GM19463 (cell line): ENCODE measurements around the gene FOXP1.

Experiments used
- ATAC-seq: cut with Tn5 transposase; IDR thresholded peaks from one replicate; pipeline ENCODE4 v1.9.1; 2021; ENCODE audit warnings: mild to moderate bottlenecking, moderate library complexity; ENCODE audit not compliant: unreplicated experiment

FOXP1 gene

DNA sequence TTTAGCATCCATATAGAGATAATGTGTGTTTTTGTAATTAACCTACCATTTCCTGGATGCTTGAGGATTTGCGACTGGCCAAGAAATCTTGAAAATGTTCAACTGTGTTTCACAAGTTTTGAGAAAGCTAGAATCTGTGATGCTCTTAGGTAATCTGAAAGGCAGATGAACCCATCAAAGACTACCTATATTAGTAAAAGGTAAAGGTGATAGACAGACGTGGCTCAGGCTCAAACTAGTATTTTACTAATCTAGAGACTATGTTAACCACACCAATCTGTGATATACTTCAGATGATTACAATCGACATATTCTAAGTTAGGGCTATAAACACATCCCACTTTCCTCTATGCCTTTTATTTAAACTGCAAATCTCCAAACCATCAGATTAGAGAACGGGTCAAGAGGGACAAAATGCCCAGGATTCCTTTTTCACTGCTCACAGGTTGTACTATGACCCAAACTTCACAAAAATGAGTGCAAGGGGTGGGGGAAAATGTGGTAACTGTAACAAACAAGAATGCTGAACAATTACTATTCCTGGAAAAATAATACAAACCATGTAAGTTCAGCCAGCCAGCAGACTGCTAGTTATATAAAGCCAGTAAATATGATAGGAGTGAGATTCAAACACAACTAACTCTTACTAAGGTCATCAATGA, 295.1 kb downstream of the FOXP1 start:
- no peak for ATAC-seq

DNA sequence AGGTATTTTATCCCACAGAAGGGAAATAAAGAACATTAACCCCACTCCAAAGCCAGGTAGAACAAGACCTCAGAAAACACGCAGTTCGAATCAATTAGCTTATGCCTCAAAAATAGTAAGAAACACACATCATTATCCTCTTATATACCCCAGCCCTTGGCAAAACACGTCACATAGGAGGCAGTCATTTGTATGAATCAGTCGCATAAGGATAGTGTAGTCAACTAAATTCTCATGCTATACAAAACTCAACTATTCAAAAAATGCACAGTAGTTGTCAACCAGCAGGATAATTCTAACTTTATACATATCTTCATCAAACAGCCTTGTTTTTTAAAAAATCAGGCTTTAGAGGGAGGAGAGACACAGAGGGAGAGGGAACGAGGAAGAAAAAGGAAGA, 298.4 kb downstream of the FOXP1 start:
- no peak for ATAC-seq

GRCh38 chr3:71282976-71283375, 300.6 kb downstream of the FOXP1 start:
- no peak for ATAC-seq

GRCh38 chr3:71281280-71281679, 302.2 kb downstream of the FOXP1 start:
- no peak for ATAC-seq

GRCh38 chr3:71277341-71277740, 306.2 kb downstream of the FOXP1 start:
- ATAC-seq: no peak

- no peak for ATAC-seq
Measured at GRCh38 chr3:71276531-71276930, 307.0 kb downstream of the FOXP1 start.

GRCh38 chr3:71273453-71273852, 310.1 kb downstream of the FOXP1 start:
- ATAC-seq: no peak

DNA sequence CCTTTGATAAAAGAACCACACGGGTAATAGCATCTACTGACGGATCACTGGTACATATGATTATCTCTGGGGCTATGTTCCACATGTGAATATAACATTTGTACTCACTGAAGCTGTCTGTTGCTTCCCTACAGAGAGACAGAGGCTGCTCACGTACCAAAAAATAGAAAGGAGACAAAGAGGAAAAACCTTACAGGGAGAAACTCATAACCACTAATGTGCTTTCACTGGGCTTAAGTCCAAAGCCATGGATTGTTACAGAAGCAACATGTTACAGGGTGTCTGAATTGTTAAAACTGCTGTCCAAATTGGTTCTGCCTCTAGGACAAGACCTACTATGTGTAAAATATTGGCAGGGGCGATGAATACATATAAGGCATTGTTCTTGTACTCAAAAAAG, 311.9 kb downstream of the FOXP1 start:
- no peak for ATAC-seq

- no peak for ATAC-seq
Measured at GRCh38 chr3:71269906-71270305, 313.6 kb downstream of the FOXP1 start.

DNA sequence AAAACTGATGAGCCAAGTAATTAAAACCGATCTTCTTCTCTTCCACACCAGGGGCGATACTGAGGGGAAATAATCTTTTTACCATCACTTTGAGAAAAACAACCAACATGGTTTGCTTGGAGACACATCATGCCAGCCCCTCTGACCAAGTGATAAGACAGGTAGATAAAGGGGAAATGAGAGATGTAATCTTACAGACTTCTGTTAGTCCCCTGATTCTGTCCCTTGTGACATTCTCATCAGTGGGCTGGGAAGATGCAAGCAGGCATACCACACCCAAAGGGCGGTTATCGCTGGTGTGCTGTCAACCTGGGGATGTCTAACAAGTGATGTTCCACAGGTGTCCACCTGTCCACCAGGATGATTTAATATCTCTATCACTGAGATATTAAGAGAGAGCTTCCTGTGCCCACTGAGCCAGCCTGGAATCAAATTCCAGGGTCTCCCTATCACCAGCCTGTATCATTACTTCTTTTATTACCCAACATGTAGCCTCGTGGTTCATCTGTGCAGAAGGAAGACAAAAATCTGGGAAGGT, 315.0 kb downstream of the FOXP1 start:
- no peak for ATAC-seq

- ATAC-seq: no peak
Measured at GRCh38 chr3:71266875-71267274, 316.7 kb downstream of the FOXP1 start.

DNA sequence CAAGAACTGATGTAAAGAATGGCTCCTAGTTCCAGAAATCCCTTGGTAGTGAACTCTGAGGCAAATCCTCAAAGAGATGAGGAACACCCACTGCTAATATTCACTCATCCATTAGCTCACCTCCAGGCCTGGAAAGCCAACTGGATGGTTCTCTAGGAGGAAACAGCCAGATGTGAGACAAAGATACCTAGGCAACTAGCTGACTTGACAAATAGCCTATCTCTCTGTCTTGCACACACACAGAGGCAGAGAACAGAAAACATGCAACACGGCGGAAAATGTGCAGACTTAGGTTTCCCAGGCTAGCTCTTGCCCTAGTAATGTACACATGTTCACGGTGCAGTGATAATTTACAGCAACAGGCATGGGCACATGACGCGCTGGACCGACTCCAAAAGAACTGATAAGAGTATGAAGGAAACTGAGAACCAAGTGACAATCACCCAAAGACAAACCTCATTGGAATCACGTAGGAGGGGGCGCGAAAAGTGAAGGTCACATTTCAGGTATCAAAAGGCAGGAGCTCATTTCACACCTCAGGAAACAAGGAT, 318.1 kb downstream of the FOXP1 start:
- no peak for ATAC-seq

DNA sequence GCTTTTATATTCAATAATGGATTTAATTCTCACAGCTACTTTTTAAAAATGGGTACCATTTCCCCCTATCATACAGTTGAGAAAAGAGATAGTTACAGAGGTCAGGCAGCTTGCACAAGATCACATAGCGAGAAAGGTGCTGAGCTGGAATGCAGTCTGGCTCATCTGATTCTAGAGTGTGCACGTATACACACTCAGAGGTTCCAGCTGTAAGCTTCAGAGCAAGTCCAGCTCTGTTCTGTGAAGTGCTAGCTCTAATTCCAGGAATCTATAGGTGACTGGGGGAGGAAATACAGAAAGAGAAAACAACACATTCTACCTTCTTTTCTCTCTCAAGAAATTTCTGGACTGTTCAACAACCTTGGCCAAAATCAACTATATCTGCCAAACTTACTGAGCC, 318.7 kb downstream of the FOXP1 start:
- no peak for ATAC-seq

DNA sequence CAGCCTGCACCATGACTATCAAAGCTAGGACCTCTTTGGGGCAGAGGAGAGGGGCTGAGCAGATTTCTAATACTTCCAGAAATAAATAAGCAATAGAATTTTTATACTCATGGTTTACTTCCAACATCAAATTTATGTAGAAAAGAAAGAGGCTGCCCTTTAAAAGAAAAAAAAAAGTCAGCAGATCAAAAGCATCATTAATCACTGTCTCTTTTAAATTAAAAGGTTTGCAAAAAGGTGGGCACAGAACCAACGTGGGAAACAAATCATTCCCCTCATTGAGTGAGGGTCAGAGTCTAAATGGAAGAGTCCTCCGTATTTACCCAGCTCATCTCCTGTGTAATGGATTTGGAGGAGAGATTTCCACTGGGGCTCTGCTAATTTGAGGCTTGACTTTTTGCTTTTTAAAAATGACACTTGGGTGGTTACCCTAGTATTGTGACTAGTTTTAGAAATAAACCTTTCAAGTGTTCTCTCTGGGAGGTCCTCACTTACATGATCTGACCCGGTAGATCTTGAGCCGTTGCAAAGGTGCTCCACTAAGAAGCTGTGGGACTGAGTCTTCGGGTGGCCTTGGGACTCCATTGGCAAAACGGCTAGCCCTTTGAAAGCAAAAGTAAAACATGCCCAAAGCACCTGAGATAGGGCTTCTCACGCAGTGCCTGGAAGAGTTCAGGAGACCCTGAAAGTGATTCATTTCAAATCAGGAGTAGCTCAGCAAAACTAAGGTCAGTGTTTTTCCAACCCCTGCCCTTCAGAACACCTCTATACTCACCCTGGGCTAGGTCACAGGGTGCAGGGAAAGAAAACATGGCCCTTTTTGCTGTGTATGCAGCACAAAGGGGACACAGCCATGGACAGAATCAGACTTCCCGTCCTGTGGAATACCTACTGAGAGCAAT, 320.9 kb downstream of the FOXP1 start:
- ATAC-seq: peak; percentile 53

- ATAC-seq: peak; percentile 65
Measured at GRCh38 chr3:71260782-71261181, 322.7 kb downstream of the FOXP1 start.

DNA sequence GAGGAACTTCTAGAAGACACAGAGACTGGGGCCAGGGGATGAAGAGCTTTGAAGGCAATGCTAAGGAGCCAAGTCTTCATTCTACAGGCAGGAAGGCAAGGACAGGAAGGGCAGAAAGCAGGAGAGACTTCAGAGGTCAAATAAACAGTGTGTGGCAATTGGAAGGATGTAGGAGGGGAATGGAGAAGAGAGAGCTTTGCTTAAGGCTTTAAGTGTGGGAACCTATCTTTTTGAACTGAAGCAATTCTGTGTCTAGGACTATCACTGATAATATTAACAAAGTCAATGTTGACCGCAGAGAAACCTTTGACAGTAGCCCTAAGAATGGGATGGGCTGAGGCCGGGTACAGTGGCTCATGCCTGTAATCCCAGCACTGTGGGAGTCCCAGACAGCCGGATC, 325.0 kb downstream of the FOXP1 start:
- ATAC-seq: no peak

DNA sequence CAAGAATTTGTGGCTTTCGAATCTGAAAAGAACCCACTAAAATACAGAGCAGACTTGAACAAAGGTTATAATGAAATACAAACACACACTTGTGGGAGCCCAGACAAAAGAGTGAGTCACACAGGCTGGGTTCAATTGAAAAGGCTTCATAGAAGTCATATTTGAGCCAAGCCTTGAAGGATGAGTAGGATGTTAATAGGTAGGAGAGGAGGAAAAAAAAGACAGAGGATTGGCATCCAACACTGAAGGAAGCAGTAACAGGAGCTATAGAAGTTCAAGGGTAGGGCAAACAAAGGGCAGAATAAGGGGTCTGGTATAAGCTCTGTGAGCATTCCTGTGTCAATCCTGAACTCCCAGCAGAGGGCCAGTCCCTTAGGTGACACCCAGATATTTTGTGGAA, 325.4 kb downstream of the FOXP1 start:
- no peak for ATAC-seq

GRCh38 chr3:71255498-71255897, 328.0 kb downstream of the FOXP1 start:
- no peak for ATAC-seq

GRCh38 chr3:71254281-71255057, 329.1 kb downstream of the FOXP1 start:
- no peak for ATAC-seq

GRCh38 chr3:71253169-71253568, 330.4 kb downstream of the FOXP1 start:
- no peak for ATAC-seq

GRCh38 chr3:71252466-71252865, 331.1 kb downstream of the FOXP1 start:
- no peak for ATAC-seq
